Measurements from ENCODE around the gene MRPS18A.
A peak's percentile ranks its signal among the peaks of the same experiment; 100 is the strongest.

Gene MRPS18A

DNA sequence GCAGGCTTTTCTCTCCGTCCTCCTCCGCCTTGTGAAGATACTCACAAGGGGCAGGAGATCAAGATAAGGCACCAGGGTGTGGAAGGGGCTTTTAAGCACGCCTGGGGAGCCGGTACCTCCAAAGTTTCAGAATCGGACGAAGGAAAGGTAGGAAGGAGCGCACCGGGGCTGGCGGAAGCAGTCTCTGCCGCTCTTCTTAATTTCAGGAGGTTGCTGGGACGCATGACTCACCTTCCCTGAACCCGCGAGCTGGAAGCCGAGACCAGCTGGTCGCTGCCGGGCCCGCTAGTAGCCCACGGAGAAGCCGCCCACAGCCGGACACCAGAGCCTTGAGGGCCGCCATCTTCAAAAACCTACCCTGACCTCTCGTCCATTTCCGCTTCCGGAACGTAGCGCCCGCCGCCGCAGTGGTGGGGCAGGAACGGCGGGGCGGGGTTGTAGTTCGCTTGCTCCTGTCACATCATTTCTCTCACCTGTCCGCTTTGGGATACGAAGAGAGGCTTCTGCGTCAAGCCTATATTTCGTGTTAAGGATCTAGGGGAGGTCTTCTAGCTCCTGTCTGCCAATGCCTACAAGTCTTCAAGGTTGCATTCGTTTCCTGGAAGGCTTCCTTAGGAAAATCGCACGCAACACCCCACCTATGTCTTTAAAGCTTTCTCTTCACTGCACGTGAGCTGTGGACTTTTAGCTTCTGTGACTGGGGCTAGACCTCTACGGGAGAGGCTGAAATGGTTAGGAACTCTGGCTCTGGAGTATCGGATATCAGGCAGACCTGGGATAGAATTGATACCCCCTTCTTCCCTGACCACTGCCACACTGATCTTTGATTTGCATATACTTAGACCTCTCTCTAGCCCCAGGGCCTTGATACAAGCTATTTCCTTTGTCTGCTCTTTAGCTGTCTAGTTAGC lies at the start of gene MRPS18A:
Gene MRPS18A (minus strand): TSS at position 355 of the 911 bp plus-strand sequence. CDS start 12 bp downstream, at position 343.
- DNase-seq: peak; percentile 56

DNA sequence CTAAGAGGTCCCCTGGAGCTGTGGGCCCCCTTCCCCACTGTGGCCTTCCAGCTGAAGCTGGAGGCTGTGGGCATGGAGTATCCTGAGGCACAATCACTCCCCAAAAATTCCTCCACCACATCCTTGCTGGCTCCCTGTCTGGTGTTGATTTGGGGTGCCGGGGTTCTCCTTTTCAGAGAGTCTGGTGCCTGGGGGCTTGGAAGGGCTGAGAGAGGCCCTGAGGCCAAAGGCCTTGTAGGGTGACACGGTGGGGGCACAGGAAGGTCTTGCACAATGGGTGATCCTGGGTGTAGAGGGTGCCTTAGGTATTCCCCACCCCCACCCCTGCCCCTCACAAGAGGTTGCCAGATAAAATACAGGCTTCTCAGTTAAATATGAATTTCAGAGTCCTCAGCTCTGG lies 49.3 kb upstream of the MRPS18A start:
- no peak for DNase-seq

DNA sequence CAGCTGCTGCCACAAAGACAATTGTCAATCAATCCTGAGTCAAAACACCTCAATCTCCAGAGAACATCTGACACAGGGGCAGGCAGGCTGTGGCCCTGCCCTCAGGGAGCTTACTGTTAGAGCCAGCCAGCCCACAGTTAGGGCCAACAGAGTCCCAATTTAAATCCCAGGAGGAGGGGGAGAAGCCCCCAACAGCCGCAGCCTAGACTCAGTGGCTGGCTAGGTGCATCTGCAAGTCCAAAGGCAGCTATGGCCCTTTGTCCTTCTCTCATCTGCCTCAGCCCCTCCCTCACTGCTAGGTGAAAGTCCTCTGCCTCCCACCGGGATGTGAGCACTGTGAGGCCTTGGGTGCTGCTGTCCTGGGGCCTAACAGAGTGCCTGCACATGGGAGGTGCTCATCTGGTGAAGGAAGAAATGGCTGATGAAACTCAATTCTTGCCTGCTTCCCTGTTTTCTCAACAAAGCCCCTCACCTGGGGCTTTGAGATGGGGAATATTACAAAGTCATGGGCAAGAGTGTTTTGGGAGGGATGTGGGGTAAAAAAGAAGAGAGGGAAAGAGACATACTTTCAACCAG lies 48.7 kb upstream of the MRPS18A start:
- no peak for DNase-seq

DNA sequence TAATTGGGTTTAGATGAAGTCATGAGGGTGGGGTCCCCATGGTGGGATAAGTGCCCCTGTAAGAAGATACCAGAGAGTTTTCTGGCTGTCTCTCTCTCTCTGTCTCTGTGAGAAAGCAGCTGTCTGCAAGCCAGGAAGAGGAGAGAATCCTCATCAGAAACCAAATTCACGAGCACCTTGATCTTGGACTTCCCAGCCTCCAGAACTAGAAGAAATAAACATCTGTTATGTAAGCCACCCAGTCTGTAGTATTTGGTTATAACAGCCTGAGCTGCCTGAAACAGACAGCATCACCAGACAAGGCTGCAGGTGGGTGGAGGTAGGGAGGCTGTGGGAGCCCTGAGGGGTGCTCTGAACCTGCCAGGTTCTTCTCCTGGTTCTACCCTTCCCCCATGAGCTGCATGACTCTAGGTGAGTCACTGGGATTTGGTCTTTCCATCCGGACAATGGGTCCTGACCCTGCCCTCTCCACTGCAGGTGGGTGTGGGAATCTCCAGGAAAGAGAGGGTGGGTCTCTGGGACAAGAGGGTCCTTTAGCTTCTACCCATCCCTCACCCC lies 48.1 kb upstream of the MRPS18A start:
- DNase-seq: no peak

DNA sequence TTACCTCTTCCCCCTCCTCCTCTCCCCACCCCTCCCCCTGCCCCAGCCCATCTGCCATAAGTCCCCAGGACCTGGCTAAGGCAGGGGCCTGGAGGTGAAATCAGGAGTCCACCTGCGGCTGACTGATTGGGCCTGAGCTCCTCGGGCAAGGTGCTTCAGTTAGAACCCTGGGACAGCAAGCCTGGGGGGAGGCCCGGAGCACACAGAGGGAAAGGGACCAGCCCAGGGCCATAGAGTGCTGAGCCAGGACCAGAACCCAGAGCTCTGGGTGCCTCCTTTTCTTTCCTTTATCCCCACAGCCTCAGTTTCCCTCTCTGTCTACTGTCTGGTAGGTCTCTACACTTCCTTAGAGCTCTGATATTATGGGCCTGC lies 46.7 kb upstream of the MRPS18A start:
- DNase-seq: no peak

DNA sequence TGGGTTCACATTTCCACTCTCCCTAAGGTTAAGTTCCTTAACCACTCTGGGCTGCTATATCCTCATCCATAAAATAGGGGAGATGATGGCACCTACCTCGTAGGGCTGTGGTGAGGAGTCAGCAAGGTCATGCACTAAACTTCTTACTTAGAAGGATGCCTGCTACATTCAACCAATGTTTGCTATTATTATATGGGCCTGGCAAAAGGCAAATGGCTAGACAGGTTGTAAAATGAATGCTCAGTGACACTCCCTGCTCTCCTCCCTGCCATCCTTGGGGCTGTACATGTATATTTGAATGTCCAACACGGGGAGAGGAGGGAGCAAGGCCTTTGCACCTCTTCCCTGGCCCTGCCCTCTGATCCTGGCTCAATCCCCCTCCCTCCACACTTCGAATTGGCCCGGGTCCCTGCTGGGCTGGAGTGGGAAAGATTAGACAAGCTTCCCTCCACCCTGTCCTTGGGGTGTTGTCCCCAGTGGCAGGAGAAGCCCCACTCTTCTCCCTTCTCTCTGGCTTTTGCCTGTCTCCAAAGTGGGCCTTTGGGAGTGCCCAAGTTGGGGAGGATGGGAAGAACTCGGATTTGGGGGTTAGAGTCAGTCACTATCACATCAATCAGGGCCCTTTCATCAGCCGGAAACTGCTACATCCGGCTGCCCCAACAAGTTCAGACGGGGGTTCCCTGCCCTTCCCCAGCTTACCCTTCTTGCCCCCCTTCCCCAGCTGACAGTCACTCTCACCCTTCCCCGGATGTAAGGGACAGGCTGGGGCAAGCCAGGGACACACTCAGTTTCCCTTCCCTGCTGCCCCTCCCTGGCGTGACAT lies 46.1 kb upstream of the MRPS18A start:
- DNase-seq: no peak

DNA sequence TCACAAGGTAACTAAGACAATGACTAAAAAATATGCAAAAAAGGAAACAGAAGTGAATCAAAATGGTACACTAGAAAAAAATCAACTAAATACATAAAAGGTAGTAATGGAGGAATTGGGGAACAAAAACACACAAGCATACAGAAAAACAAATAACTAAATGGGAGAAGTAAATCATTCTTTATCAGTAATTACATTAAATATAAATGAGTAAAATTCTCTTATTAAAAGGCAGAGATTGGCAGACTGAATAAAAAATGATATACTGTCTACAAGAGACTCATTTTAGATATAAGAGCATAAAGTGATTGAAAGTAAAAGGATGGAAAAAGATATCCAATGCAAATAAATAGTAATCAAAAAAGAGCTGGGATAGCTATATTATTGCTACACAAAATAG lies 43.0 kb upstream of the MRPS18A start:
- no peak for DNase-seq

DNA sequence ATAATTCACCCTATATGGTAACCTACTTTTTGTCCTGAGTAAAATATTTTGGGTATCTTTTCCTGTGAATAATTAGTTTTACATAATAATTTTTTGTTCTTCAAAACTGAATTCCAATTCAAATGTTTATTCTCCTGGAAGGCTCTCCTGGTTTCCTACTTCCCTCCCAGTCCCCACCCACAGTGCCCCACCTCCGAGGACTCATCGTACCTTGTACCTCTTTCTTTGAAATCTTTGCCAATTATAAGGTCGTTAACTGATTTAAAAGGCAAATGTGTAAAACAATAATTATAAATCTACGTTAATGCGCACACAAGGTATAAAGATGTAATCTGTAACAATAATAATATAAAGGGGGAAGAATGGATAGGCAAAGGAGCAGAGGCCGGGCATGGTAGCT lies 41.9 kb upstream of the MRPS18A start:
- DNase-seq: no peak

DNA sequence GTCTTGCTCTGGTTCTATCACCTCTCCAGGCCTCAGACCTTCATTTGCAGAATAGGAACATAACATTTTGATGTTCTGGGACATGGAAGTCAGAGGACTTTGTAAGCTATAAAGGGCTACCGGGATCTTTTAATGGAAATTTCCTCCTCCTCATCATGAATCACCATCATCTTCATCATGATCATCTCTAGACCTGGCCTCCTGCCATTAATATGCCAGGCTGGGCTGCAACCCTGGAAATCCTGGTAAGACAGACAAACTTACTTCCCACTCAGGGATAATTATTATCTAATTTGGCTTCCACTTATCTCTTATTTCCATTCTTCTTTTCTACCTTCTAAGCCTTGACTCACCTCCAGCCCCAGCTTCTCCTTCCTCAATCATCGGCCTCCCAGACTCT lies 41.0 kb upstream of the MRPS18A start:
- no peak for DNase-seq

DNA sequence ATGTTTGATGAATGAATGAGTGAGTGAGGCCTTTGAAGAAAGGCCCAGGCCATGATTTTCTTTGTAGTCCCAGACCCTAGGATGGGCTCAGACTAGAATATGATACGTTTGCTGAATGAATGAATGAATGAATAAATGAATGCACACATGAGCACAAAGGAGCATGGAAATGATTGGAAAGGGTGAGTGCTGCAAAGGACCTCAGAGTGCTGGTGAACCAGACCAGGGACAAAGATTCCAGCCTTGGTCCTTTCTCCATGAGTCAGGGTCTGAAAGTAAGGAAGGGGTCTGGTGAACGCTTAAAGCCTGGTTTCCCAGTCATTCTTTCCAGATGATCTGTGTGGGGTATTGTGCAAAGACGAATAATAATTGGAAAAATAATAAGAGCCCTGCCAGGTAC lies 40.0 kb upstream of the MRPS18A start:
- DNase-seq: no peak

DNA sequence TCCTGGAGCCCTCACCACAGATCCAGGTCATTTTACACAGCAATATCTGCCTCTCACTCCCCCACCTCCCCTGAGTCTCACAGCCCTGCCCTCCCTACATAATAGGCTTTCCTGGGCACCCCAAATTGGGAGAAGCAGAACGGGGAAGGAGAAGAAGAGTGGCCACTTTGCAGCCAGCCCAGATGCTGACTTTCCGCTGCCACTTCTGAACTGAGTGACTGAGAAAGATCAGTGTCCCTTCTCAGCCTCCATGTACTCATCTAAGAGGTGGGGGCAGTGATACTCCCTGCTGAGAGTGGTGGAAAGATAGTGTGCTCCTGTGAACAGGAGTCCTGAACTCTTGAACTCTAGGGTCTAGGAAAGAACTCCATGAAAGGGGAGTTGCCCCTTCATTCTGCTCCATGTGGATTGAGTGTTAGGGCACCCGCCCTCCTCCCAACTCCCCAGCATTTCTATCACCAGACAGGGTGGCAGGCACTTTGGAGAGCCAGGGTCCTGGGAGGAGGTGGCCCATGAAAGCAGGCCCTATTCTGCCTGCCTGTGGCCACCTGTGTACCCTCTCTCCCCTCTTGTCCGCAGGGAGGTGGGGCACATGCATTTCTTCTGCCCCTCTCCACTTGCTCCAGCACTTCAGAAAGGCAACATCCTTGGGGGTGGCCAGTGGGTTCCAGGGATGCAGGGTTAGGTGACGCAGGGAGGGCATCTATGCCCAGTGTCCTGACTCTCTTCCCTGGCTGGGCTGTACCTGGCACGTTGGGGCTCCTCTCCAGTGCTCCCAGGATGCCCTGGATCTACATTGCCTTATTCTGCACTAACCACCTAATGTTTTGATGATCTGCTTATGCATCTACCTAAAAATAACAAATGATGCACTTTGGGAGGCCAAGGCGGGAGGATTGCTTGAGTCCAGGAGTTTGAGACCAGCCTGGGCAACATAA lies 38.3 kb upstream of the MRPS18A start:
- no peak for DNase-seq

DNA sequence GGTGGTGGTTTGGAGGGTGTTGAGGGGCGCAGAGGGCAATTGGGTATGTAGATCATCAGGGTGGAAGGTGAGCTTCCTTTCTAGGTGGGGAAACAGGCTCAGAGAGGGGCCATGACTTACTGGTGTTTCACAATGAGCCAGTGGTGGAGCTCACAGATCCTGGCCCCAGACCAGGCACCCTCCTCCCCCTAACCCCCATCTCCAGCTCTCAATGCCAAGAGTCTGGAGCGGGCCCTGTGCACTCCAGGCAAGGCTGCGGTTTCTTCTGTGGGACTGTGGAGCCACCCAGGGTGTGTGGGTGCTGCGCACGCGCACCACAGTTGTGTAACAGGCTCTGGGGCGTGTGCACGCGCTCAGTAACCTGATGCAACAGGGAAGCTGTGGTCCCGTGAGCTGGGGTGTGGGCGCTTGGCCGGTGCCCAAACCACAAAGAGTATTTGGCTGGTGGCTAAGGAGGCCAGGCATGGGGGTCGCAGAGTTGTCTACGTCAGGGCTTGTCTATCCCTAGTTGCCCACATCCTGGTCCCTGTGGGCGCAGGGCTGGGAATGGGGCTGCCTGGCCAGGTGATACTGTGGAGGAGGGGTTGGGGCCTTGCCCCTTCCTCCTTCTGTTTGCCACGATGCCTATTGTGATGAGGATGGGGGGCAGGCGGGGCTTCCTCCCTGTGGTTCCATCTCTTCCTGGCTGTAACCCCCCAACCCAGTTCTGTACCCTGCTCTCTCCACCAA lies 37.5 kb upstream of the MRPS18A start:
- DNase-seq: peak; percentile 31

DNA sequence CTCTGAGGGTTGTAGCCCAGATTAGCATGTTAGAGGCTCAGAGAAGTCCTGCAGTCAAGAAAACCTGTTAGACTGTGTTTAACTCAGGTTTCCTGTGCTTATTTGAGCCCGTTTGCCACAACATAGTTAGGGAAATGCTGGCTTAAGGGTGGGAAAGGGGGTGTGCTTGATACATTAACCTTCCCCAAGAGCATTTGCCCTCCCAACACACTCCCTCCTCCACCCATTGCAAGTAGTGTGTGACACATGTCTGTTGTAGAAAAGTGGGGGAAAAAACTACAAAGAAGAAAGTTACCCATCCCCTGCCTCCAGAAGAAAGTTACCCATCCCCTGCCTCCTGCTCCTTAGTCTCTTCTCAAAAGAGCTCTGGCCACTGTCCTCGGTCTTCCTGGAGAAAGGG lies 36.8 kb upstream of the MRPS18A start:
- DNase-seq: no peak

DNA sequence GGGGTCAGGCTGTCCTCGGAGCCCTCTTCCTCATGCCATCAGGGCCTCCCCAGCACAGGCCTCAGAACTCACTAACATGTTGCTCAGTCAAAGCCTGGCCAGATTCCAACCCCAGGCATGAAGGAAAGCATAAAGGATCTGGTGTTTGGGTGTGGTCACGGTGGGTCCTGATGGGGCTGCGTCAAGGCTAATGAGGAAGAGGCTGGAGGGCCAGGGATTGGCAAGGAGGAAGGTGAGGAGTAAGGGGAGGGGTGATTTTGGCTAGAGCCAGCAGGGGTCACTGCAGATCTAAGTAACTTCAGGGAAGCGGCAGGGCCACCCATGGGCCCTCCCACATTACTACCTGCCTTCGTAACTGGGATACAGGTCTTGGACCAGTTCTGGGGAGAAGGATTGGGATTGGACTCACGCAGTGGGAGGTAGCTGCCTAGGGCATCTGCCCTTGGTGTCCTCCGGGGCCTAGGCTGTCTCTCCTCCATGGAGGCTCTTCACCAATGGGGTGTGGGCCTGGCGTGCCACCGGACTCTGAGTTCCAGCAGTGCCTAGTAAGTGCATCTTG lies 36.2 kb upstream of the MRPS18A start:
- peak; percentile 49 for DNase-seq

DNA sequence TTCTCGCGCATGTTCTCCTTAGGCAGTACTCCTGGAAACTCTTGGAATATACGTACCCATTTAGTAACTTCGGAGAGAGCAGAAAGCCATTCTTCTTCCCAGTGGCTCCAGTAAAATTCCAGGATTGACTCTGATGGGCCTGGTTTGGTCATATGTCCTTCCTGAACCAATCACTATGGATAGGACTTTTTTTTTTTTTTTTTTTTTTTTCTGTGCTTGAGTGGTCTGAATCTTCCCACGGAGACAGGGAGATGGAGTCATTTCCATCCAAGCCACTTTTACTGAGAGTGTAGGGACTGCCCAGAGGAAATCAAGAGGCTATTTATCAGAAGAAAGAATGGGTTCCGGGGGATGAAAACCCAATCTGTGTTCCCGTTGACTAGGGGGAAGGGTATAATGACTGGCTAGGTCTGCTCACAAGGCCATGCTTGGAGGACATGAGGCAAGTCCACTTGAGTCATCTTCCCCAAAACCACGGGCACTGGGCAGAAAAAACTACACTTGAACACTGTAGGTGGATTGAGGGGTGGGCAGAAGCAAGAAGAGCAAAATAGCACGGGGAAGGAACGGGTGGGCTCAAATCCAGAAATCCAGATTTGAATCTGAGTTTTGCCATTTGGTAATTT lies 35.4 kb upstream of the MRPS18A start:
- no peak for DNase-seq

DNA sequence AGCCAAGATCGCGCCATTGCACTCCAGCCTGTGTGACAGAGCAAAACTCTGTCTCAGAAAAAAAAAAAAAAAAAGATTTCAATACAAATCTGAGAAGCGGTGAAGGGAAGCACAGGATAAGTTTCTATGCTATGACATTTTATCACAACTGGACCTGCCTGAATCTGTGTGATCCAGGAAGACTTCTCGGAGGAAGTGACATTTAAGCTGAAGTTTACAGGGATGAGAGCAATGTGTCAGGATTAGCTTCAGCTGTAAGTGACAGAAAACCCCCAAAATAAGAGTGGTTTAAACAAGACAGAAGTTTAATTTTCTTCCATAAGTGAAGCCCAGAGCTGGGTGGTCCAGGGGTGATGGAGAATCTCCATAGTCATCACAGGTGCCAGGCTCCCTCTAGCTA lies 33.4 kb upstream of the MRPS18A start:
- DNase-seq: no peak

DNA sequence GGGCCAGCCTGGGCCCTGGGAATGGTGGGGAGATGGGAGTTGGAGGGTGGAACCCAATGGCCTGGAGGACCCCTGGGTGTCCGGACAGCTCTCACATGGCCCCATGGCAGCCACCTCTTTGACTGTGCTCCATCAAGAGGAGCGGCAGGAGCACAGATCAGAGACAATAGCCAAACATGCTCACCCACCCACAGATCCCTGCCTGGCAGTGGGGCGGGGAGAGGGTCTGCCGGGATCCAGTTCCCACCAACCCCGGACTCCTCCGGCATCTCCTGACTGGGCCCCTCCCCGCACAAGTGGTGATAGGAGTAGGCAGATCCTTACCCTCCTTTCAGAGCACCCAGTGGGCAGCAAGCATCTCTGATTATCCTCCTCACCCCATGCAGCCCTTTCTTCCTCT lies 31.9 kb upstream of the MRPS18A start:
- no peak for DNase-seq

DNA sequence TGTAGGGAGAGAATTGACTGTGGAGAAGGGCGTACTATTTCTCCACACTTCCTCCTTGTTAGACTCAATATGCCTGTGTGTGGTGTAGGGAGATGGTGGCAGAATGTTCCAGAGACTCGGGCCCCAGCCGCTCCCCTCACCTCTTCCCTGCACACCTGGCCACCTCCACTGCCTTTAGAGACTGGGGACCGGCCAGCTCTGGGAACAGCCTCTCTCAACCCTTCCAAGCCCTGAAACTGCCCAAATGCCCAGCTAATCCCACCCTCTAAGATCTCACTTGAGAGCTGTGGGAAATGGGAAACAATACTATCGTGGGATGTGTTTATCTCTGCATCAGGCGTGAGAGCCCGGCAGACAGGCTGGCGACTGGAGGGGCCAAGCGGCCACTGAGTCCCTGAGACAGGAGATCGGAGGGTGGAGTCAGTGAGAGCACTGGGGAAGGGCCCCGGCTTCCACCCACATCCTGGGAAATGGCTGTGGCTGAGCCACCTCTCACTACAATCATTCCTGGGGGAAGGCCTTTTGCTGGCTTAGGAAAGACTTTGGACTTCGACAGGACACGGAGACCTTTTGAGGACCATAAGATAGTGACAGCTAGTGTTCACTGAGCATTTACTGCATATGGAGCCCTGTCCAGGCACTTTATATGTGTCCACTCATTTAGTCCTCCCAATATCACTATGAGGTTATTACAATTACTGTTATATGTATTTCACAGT lies 31.0 kb upstream of the MRPS18A start:
- DNase-seq: no peak

DNA sequence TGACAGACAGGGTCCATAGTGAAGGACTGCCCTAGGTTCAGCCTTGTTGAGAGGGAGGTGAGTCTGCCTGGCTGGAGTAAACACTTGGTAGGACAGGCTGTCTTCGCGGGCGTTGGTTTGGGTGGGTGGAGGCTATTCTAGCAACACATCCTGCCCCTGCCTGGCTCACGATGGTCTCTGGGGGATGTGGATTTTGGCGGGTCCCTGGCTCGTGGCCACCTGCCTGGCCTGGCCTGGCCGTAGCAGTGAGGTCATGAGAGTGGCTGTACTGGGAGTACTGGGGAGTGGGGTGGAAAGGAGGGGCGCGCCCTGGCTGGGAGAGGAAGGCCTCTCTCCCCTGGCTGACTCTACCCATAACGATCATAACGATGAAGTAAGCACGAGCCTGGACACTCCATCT lies 30.2 kb upstream of the MRPS18A start:
- no peak for DNase-seq

DNA sequence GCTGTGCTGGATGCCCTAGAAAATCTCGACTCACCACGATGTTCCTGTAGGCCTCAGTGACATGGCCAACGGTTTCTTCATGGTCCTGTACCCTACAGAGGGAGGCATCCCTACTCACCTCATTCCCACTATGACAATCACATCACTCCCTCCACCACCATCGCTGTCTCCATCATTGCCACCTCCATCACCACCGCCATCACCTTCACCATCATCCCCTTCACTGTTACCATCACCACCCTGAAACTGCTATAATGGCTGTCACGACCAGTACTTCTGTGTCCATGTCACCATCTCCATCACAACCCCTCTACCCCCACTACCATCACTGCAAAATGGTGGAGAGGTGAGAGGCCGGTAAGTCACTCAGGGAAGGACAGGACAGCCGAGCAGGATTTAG lies 29.8 kb upstream of the MRPS18A start:
- DNase-seq: no peak

Measured in activated CD4-positive, alpha-beta T cell treated with anti-CD3 and anti-CD28 coated beads for 1 hour (primary cell).